Ovary (tissue), 9 donors: ENCODE data around the gene MNAT1. TPM values are rescaled to one million over a fixed set of nuclear protein-coding genes. Genes with fewer than 3 reads are reported as not detected.

Source experiments
- DNase-seq, 5 donors: peaks; one replicate each; pipeline ENCODE4 v3.0.0-alpha.2; 2019 to 2020
- H3K27ac ChIP-seq, 2 donors: fragments of 200-600 bp; one replicate each; pipeline versions ENCODE4 v1.5.1 to v1.8.0; 2019 to 2022
- H3K27me3 ChIP-seq: fragments of 200-600 bp; one replicate; pipeline ENCODE4 v1.8.0; 2022
- H3K36me3 ChIP-seq: fragments of 200-600 bp; sonication (generic); one replicate; pipeline ENCODE4 v1.5.1; 2019
- H3K4me1 ChIP-seq: one replicate; pipeline ENCODE4 v1.8.1; 2013; ENCODE audit warnings: mild to moderate bottlenecking, moderate library complexity; ENCODE audit not compliant: insufficient read depth
- H3K4me3 ChIP-seq: fragments of 200-600 bp; sonication (generic); one replicate; pipeline ENCODE4 v1.5.1; 2017
- H3K9me3 ChIP-seq, 2 donors: fragments of 200-600 bp in 1 of 2; sonication (generic) in 1 of 2; one replicate each; pipeline versions ENCODE4 v1.5.1 to v1.8.1; 2013 to 2019; ENCODE audit warnings: mild to moderate bottlenecking in 1 of 2, moderate library complexity in 1 of 2
- EP300 ChIP-seq: sonication (generic); formaldehyde crosslinking; IDR thresholded peaks from one replicate; pipeline ENCODE4 v1.6.1; 2017; ENCODE audit warnings: antibody characterized with exemption
- POLR2A ChIP-seq: fragments of 450-650 bp; IDR thresholded peaks from one replicate; pipeline ENCODE4 v1.6.1; 2017; ENCODE audit warnings: antibody characterized with exemption, mild to moderate bottlenecking, moderate library complexity
- whole genome bisulfite sequencing, 3 donors: extraction: QIAGEN DNeasy Blood & Tissue Kit in 1 of 3; methylation state at CpG; one replicate each; pipeline versions ENCODE4 v1.1.5 to v1.1.7; 2013 to 2017; 5-methylcytosine and 5-hydroxymethylcytosine counted together
- intact Hi-C, 4 donors: fragments of 100-400 bp; cut with DNase I; formaldehyde crosslinking; loops; one replicate each; pipeline versions ENCODE4 v1.11.0 to v1.15.1; 2022 to 2023
- polyA plus RNA-seq, 2 donors: library from polyadenylated mRNA; stranded (reverse); fragments of 200-250 nt in 1 of 2; fragments of 350-450 nt in 1 of 2; fragmentation: Illumina TruSeq in 1 of 2; extraction: RNeasy Lipid Tissue Mini Kit (QIAGEN cat#74804) in 1 of 2; gene quantifications; one replicate each; pipeline ENCODE4 v1.2.3, GENCODE V29; 2013 to 2014
- total RNA-seq, 7 donors: library from RNA; depleted of rRNA in 2 of 7; stranded (reverse); fragments of >200 nt in 2 of 7; fragmentation: NEBNext Ultra II Directional in 3 of 7; extraction: Animal tissue kit (Norgen Biotek cat#: 25700) in 3 of 7; gene quantifications; one replicate each; pipeline versions ENCODE4 v1.1.0 to v1.2.4, GENCODE V29; 2016 to 2023
- TF ChIP-seq, protein P1 (sequence below), 3 donors: fragments of 450-650 bp in 2 of 3; fragments of 200-600 bp in 1 of 3; IDR thresholded peaks; one replicate each; pipeline versions ENCODE4 v1.5.1 to v1.8.0; 2016 to 2022; ENCODE audit warnings: antibody characterized with exemption in 3 of 3, mild to moderate bottlenecking in 1 of 3
- donor health status: DM: no; HTN: no; CAD: no; lungs with moderate emphysema.
- donor health status: DM: no; HTN: no; CAD: no.
- donor health status: Bipolar disorder and iron deficiency.
- donor health status: DM: yes; HTN: yes; CAD: no.
- donor health status: DM: no; HTN: no; CAD: no.
- donor health status: DM: yes; HTN: yes; CAD: no.

The MNAT1 gene
- total and polyA plus RNA-seq, 9 donors, result 23.0 to 59.4 (median 32.8) TPM

DNA sequence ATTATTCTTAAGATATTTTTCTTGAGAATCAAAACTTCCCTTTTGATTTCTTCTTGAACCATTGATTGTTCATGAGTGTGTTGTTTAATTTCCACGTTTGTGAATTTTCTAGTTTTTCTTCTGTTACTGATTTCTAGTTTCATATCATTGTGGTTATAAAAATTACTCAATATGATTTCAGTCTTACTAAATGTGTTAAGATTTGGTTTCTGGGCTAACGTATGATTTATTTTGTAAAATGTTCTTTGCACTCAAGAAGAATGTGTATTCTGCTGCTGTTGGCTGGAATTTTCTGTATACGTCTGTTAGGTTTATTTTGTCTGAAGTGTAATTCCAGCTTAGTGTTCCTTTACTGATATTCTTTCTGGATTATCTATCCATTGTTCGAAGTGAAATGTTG lies 221.6 kb downstream of the MNAT1 start:
- no peak overlapping the region for H3K27ac ChIP-seq
- intact Hi-C loops, result no loop called here
- H3K27me3 ChIP-seq, result no peaks in the 10 kb centered on the region
- DNase-seq, result no peak
- 92 to 95% (median 93%) methylated on average over 4 of the region's 4 CpGs for WGBS, 3 donors
- no peaks in the 10 kb centered on the region for H3K9me3 ChIP-seq
- H3K4me1 ChIP-seq, result peaks cover 4% of the 10 kb centered on the region
- no peaks in the 10 kb centered on the region for H3K36me3 ChIP-seq
- TF ChIP-seq EP300 (no peak), POLR2A (no peak)
- TF ChIP-seq, protein P1, sequence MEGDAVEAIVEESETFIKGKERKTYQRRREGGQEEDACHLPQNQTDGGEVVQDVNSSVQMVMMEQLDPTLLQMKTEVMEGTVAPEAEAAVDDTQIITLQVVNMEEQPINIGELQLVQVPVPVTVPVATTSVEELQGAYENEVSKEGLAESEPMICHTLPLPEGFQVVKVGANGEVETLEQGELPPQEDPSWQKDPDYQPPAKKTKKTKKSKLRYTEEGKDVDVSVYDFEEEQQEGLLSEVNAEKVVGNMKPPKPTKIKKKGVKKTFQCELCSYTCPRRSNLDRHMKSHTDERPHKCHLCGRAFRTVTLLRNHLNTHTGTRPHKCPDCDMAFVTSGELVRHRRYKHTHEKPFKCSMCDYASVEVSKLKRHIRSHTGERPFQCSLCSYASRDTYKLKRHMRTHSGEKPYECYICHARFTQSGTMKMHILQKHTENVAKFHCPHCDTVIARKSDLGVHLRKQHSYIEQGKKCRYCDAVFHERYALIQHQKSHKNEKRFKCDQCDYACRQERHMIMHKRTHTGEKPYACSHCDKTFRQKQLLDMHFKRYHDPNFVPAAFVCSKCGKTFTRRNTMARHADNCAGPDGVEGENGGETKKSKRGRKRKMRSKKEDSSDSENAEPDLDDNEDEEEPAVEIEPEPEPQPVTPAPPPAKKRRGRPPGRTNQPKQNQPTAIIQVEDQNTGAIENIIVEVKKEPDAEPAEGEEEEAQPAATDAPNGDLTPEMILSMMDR (IDR thresholded peaks at IDR 0.05), result no peak
- H3K4me3 ChIP-seq, result no peak overlapping the region

DNA sequence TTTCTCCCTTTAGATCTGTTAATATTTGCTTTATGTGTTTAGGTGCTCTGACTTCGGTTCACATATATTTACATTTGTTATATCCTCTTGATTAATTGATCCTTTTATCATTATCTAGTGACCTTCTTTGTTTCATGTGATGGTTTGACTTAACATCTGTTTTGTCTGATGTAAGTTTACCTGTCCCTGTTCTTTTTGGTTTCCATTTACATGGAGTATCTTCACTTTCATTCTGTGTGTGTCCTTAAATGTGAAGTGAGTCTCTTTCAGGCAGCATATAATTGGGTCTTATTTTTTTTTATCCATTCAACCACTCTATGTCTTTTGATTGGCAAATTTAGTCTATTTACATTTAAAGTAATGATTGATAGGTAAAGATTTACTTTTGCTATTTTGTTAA lies 222.1 kb downstream of the MNAT1 start:
- 94 to 100% (median 95%) methylated on average over 1 of the region's 1 CpG for WGBS, 3 donors
- intact Hi-C loops, result no loop called here
- TF ChIP-seq, protein P1 (IDR thresholded peaks at IDR 0.05), result no peak
- no peak for TF ChIP-seq POLR2A
- Histone ChIP-seq H3K27me3 (no peaks in the 10 kb centered on the region), H3K27ac (no peak overlapping the region), H3K4me1 (peaks cover 4% of the 10 kb centered on the region), H3K9me3 (no peaks in the 10 kb centered on the region), H3K4me3 (no peak overlapping the region), H3K36me3 (no peaks in the 10 kb centered on the region)
- DNase-seq, result no peak

DNA sequence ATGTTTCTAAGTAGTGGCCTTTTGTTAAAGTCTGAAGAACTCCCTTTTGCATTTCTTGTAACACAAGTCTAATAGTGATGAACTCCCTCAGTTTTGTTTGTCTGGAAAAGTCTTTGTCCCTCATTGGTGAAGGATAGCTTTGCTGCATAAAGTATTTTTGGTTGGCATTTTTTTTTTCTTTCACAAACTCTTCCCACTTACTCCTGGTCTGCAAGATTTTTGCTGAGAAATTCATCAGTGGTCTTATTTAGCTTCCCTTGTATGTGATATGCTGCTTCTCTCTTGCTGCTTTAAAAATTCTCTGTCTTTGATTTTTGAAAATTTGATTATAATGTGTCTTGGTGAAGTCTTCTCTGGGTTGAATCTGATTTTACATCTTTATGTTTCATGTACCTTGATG lies 223.6 kb downstream of the MNAT1 start:
- TF ChIP-seq POLR2A (no peak), EP300 (no peak)
- TF ChIP-seq, protein P1 (IDR thresholded peaks at IDR 0.05), result no peak
- intact Hi-C loops, result no loop called here
- Histone ChIP-seq H3K4me3 (no peak overlapping the region), H3K27me3 (no peaks in the 10 kb centered on the region), H3K27ac (no peak overlapping the region), H3K36me3 (no peaks in the 10 kb centered on the region), H3K4me1 (no peaks in the 10 kb centered on the region), H3K9me3 (no peaks in the 10 kb centered on the region)
- no peak for DNase-seq

DNA sequence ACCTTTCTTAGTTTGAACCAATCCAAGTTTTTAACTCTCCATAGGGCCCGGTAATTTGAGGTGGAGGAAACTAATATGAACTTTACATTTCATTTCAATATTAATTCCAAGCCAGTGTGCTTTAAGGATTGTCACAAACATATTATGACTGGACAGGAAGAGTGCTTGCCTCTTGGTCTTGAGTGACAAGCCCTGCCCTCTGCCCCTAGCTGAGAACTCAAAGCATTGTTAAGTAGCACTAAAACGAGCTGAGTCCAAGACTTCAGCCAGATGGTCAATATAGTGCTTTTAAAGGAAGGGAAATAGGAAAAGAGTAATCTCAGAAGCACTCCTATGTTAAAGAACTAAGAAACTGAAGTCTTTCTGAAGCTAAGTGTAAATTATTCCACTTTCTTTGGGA lies 229.2 kb downstream of the MNAT1 start:
- intact Hi-C loops, result no loop called here
- no peak for DNase-seq

More for the DNA sequence above, 229.2 kb downstream of the MNAT1 start:
- 61 to 66% (median 66%) methylated on average over 2 of the region's 2 CpGs for WGBS, 3 donors
- no peaks in the 10 kb centered on the region for H3K4me1 ChIP-seq
- TF ChIP-seq, protein P1 (IDR thresholded peaks at IDR 0.05), result no peak
- no peaks in the 10 kb centered on the region for H3K9me3 ChIP-seq
- no peaks in the 10 kb centered on the region for H3K27me3 ChIP-seq
- no peaks in the 10 kb centered on the region for H3K36me3 ChIP-seq
- H3K4me3 ChIP-seq, result no peak overlapping the region
- no peak overlapping the region for H3K27ac ChIP-seq
